WTC11 (cell line): ENCODE results near the gene SPECC1L. TPM values are rescaled to one million over a fixed set of nuclear protein-coding genes. Genes with fewer than 3 reads are reported as not detected.

Source experiments
- ATAC-seq: fragments of 200-7000 bp; cut with Tn5 transposase; 2 replicates; pipeline ENCODE4 v1.10.0; 2021; ENCODE audit warnings: mild to moderate bottlenecking, moderate library complexity
- CTCF ChIA-PET: fragments of 300-600 bp; sonication (Branson Sonifier 250); formaldehyde crosslinking; loops from one replicate; lab custom pipeline; 2021; ENCODE audit warnings: antibody characterized with exemption; lab: Charles Lee
- POLR2A ChIA-PET: fragments of 350-600 bp; sonication (Branson Sonifier 250); formaldehyde crosslinking; loops from one replicate; lab custom pipeline; 2021; ENCODE audit warnings: antibody characterized with exemption; lab: Charles Lee
- DNase-seq: peaks from one replicate; pipeline ENCODE4 v3.0.0; 2021; ENCODE audit warnings: low spot score
- H3K27ac Mint-ChIP-seq: 2 replicates; pipeline ENCODE4 v1.8.0; 2021; ENCODE audit warnings: mixed read lengths
- H3K27me3 Mint-ChIP-seq: 2 replicates; pipeline ENCODE4 v1.8.0; 2021; ENCODE audit warnings: low read depth, mild to moderate bottlenecking, moderate library complexity, mixed read lengths
- H3K36me3 Mint-ChIP-seq: 2 replicates; pipeline ENCODE4 v1.8.0; 2021; ENCODE audit warnings: mixed read lengths
- H3K4me1 Mint-ChIP-seq: 2 replicates; pipeline ENCODE4 v1.8.0; 2022; ENCODE audit warnings: mixed read lengths
- H3K4me3 Mint-ChIP-seq: 2 replicates; pipeline ENCODE4 v1.8.0; 2021; ENCODE audit warnings: mild to moderate bottlenecking, moderate library complexity, mixed read lengths
- H3K9me3 Mint-ChIP-seq: 2 replicates; pipeline ENCODE4 v1.8.0; 2021; ENCODE audit warnings: mixed read lengths
- CREB1 ChIP-seq: sonication (generic); formaldehyde crosslinking; IDR thresholded peaks from 2 replicates; pipeline ENCODE4 v1.8.0; 2023; ENCODE audit warnings: mild to moderate bottlenecking, missing genetic modification reagents
- CREM ChIP-seq: sonication (generic); formaldehyde crosslinking; IDR thresholded peaks from 2 replicates; pipeline ENCODE4 v1.8.1; 2022; ENCODE audit warnings: mild to moderate bottlenecking, missing genetic modification reagents, moderate library complexity
- ETV6 ChIP-seq: sonication (generic); formaldehyde crosslinking; IDR thresholded peaks from 2 replicates; pipeline ENCODE4 v1.8.1; 2022; ENCODE audit warnings: mild to moderate bottlenecking, missing genetic modification reagents
- FOXJ3 ChIP-seq: sonication (generic); formaldehyde crosslinking; IDR thresholded peaks from 2 replicates; pipeline ENCODE4 v1.9.0; 2021; ENCODE audit warnings: missing genetic modification reagents, mild to moderate bottlenecking, borderline replicate concordance
- HMGXB4 ChIP-seq: sonication (generic); formaldehyde crosslinking; IDR thresholded peaks from 2 replicates; pipeline ENCODE4 v1.8.1; 2023; ENCODE audit warnings: mild to moderate bottlenecking, moderate library complexity, missing genetic modification reagents
- NR1H2 ChIP-seq: sonication (generic); formaldehyde crosslinking; IDR thresholded peaks from 2 replicates; pipeline ENCODE4 v1.9.0; 2021; ENCODE audit warnings: mild to moderate bottlenecking, moderate library complexity, missing genetic modification reagents
- NR2C2 ChIP-seq: sonication (generic); formaldehyde crosslinking; IDR thresholded peaks from 2 replicates; pipeline ENCODE4 v1.8.0; 2022; ENCODE audit warnings: mild to moderate bottlenecking, missing genetic modification reagents
- NR3C1 ChIP-seq: sonication (generic); formaldehyde crosslinking; conservative IDR thresholded peaks from 2 replicates; pipeline ENCODE4 v1.8.1; 2023; ENCODE audit warnings: low read depth, mild to moderate bottlenecking, missing genetic modification reagents
- SMAD4 ChIP-seq: sonication (generic); formaldehyde crosslinking; IDR thresholded peaks from 2 replicates; pipeline ENCODE4 v1.8.0; 2022; ENCODE audit warnings: mild to moderate bottlenecking, missing genetic modification reagents
- TP53 ChIP-seq: sonication (generic); formaldehyde crosslinking; IDR thresholded peaks from 2 replicates; pipeline ENCODE4 v1.8.1; 2023; ENCODE audit warnings: mild to moderate bottlenecking, missing genetic modification reagents
- ZMAT4 ChIP-seq: fragments of 250-450 bp; sonication (Bioruptor Pico); IDR thresholded peaks from 2 replicates; pipeline ENCODE4 v1.9.0; 2021; ENCODE audit warnings: mild to moderate bottlenecking
- ZNF138 ChIP-seq: sonication (generic); formaldehyde crosslinking; conservative IDR thresholded peaks from 2 replicates; pipeline ENCODE4 v1.8.1; 2022; ENCODE audit warnings: mild to moderate bottlenecking, moderate library complexity, missing genetic modification reagents
- ZNF317 ChIP-seq: sonication (generic); formaldehyde crosslinking; IDR thresholded peaks from 2 replicates; pipeline ENCODE4 v1.8.1; 2023; ENCODE audit warnings: low read depth, mild to moderate bottlenecking, moderate library complexity, missing genetic modification reagents, borderline replicate concordance
- ZNF416 ChIP-seq: fragments of 250-450 bp; sonication (Bioruptor Pico); IDR thresholded peaks from 2 replicates; pipeline ENCODE4 v1.9.0; 2021; ENCODE audit warnings: mild to moderate bottlenecking, inconsistent platforms
- ZNF425 ChIP-seq: fragments of 250-450 bp; sonication (Bioruptor Pico); conservative IDR thresholded peaks from 2 replicates; pipeline ENCODE4 v1.9.0; 2021; ENCODE audit warnings: mild to moderate bottlenecking
- total RNA-seq: library from RNA; stranded (reverse); gene quantifications from 3 replicates; pipeline ENCODE4 v1.2.3, GENCODE V29; 2021
- TF ChIP-seq, protein P1 (sequence below): sonication (generic); formaldehyde crosslinking; IDR thresholded peaks from 2 replicates; pipeline ENCODE4 v1.8.1; 2022; ENCODE audit warnings: mild to moderate bottlenecking, missing genetic modification reagents, moderate library complexity, borderline replicate concordance
- TF ChIP-seq, protein P2 (sequence below): sonication (generic); formaldehyde crosslinking; IDR thresholded peaks from 2 replicates; pipeline ENCODE4 v1.8.0; 2022; ENCODE audit warnings: mild to moderate bottlenecking, missing genetic modification reagents
- TF ChIP-seq, protein P3 (sequence below): fragments of 200-600 bp; IDR thresholded peaks from 2 replicates; pipeline ENCODE4 v1.8.0; 2022; ENCODE audit warnings: antibody characterized with exemption
- TF ChIP-seq, protein P4 (sequence below): fragments of 250-450 bp; sonication (Bioruptor Pico); IDR thresholded peaks from 2 replicates; pipeline ENCODE4 v1.9.0; 2021; ENCODE audit warnings: moderate library complexity, mild to moderate bottlenecking, inconsistent platforms, borderline replicate concordance
- TF ChIP-seq, protein P5 (sequence below): sonication (generic); formaldehyde crosslinking; IDR thresholded peaks from 2 replicates; pipeline ENCODE4 v1.8.1; 2023; ENCODE audit warnings: mild to moderate bottlenecking, missing genetic modification reagents

Gene SPECC1L
- total RNA-seq, 1 experiment from 2014 or later = 44.6 TPM

- no peak for TF ChIP-seq NR2C2 (CRISPR knock-in tag)
Measured at GRCh38 chr22:24338726-24339451, 68.3 kb downstream of the SPECC1L start (continued).

- Mint-ChIP-seq H3K27ac (peak overlapping the region; percentile 93), H3K36me3 (peaks cover 46% of the 10 kb centered on the region), H3K9me3 (no peaks in the 10 kb centered on the region), H3K4me1 (peaks cover 52% of the 10 kb centered on the region), H3K4me3 (no peak overlapping the region), H3K27me3 (no peaks in the 10 kb centered on the region)
- TF ChIP-seq CREB1 (CRISPR knock-in tag) (no peak), ZNF425 (CRISPR knock-in tag) (no peak), ZNF138 (CRISPR knock-in tag) (no peak), SMAD4 (CRISPR knock-in tag) (no peak), HMGXB4 (no peak), NR3C1 (CRISPR knock-in tag) (no peak), TP53 (no peak), FOXJ3 (CRISPR knock-in tag) (no peak), ZNF416 (no peak)
- TF ChIP-seq, protein P1, sequence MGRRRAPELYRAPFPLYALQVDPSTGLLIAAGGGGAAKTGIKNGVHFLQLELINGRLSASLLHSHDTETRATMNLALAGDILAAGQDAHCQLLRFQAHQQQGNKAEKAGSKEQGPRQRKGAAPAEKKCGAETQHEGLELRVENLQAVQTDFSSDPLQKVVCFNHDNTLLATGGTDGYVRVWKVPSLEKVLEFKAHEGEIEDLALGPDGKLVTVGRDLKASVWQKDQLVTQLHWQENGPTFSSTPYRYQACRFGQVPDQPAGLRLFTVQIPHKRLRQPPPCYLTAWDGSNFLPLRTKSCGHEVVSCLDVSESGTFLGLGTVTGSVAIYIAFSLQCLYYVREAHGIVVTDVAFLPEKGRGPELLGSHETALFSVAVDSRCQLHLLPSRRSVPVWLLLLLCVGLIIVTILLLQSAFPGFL = no peak
- TF ChIP-seq, protein P2, sequence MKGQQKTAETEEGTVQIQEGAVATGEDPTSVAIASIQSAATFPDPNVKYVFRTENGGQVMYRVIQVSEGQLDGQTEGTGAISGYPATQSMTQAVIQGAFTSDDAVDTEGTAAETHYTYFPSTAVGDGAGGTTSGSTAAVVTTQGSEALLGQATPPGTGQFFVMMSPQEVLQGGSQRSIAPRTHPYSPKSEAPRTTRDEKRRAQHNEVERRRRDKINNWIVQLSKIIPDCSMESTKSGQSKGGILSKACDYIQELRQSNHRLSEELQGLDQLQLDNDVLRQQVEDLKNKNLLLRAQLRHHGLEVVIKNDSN (CRISPR knock-in tag) = no peak
- TF ChIP-seq, protein P3, sequence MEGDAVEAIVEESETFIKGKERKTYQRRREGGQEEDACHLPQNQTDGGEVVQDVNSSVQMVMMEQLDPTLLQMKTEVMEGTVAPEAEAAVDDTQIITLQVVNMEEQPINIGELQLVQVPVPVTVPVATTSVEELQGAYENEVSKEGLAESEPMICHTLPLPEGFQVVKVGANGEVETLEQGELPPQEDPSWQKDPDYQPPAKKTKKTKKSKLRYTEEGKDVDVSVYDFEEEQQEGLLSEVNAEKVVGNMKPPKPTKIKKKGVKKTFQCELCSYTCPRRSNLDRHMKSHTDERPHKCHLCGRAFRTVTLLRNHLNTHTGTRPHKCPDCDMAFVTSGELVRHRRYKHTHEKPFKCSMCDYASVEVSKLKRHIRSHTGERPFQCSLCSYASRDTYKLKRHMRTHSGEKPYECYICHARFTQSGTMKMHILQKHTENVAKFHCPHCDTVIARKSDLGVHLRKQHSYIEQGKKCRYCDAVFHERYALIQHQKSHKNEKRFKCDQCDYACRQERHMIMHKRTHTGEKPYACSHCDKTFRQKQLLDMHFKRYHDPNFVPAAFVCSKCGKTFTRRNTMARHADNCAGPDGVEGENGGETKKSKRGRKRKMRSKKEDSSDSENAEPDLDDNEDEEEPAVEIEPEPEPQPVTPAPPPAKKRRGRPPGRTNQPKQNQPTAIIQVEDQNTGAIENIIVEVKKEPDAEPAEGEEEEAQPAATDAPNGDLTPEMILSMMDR = no peak
- TF ChIP-seq, protein P4, sequence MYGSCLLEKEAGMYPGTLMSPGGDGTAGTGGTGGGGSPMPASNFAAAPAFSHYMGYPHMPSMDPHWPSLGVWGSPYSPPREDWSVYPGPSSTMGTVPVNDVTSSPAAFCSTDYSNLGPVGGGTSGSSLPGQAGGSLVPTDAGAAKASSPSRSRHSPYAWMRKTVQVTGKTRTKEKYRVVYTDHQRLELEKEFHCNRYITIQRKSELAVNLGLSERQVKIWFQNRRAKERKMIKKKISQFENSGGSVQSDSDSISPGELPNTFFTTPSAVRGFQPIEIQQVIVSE (CRISPR knock-in tag) = no peak
- DNase-seq = no peak
- ChIA-PET CTCF (interaction anchor here (0.9 to 2.5 kb wide), 4 partner anchors 10 to 92 kb away, joined by 3 to 6 read pairs (median 5); no protein-coding TSS in a partner anchor), POLR2A (no interaction called here)
- ATAC-seq = no peak
Measured at GRCh38 chr22:24339452-24339747, 68.8 kb downstream of the SPECC1L start.

DNA sequence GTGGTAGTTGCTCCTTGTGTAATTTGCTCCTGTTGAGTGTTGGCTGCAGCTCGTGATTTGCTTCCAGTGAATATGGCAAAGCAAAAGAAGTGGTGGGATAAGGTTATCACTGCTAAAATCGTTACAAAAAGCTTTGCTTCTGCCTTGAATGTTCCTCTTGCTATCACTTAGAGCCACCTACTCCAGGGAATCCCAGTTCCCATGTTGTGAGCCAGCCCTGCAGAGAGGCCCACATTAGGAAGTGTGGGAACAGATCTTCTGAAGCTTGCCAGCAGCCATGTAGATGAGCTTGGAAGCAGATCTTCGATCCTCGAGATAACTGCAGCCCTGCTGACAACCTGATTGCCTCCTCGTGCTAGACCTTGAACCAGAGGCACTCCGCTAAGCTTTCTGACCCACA, 71.0 kb downstream of the SPECC1L start:
- ATAC-seq = no peak
- DNase-seq = no peak
- peaks cover 48% of the 10 kb centered on the region for H3K36me3 Mint-ChIP-seq
- ChIA-PET POLR2A (no interaction called here), CTCF (interaction anchor here (1.1 kb wide), 1 partner anchor 99 kb away, joined by 3 read pairs; no protein-coding TSS in a partner anchor)
- H3K27me3 Mint-ChIP-seq = no peaks in the 10 kb centered on the region
- peaks cover 62% of the 10 kb centered on the region for H3K4me1 Mint-ChIP-seq
- H3K27ac Mint-ChIP-seq = peak overlapping the region; percentile 53; the same call in 1 of the 2 replicates
- no peak overlapping the region for H3K4me3 Mint-ChIP-seq
- H3K9me3 Mint-ChIP-seq = no peaks in the 10 kb centered on the region
- TF ChIP-seq ETV6 (CRISPR knock-in tag) (no peak), ZNF317 (no peak), NR1H2 (CRISPR knock-in tag) (no peak), CREM (CRISPR knock-in tag) (no peak), ZMAT4 (CRISPR knock-in tag) (no peak)
- TF ChIP-seq, protein P5, sequence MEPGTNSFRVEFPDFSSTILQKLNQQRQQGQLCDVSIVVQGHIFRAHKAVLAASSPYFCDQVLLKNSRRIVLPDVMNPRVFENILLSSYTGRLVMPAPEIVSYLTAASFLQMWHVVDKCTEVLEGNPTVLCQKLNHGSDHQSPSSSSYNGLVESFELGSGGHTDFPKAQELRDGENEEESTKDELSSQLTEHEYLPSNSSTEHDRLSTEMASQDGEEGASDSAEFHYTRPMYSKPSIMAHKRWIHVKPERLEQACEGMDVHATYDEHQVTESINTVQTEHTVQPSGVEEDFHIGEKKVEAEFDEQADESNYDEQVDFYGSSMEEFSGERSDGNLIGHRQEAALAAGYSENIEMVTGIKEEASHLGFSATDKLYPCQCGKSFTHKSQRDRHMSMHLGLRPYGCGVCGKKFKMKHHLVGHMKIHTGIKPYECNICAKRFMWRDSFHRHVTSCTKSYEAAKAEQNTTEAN (CRISPR knock-in tag) = no peak
- TF ChIP-seq, protein P4 (CRISPR knock-in tag) = no peak
